ENCODE results near the gene SCN2B.

The SCN2B gene

GRCh38 chr11:118175993-118176777 lies at the start of gene SCN2B:
Gene SCN2B (minus strand): TSS chr11:118176639. CDS start chr11:118176431, 208 bp downstream.
- no peak for DNase-seq

GRCh38 chr11:118224511-118225188 lies 48.2 kb upstream of the SCN2B start, which contains the start of gene JAML:
Gene JAML (minus strand): TSS chr11:118225011. CDS start chr11:118214866, 10,145 bp downstream.
- DNase-seq, result no peak

- DNase-seq, result no peak
Observed at GRCh38 chr11:118223992-118224391, 47.6 kb upstream of the SCN2B start.

GRCh38 chr11:118223570-118223969 lies 47.1 kb upstream of the SCN2B start:
- no peak for DNase-seq

- no peak for DNase-seq
Observed at GRCh38 chr11:118222437-118222836, 46.0 kb upstream of the SCN2B start.

GRCh38 chr11:118221419-118221818 lies 45.0 kb upstream of the SCN2B start:
- DNase-seq, result no peak

GRCh38 chr11:118219732-118220131 lies 43.3 kb upstream of the SCN2B start:
- DNase-seq, result no peak

GRCh38 chr11:118219244-118219643 lies 42.8 kb upstream of the SCN2B start:
- no peak for DNase-seq

GRCh38 chr11:118217575-118217974 lies 41.1 kb upstream of the SCN2B start:
- no peak for DNase-seq

- DNase-seq, result no peak
Observed at GRCh38 chr11:118216621-118217481, 40.4 kb upstream of the SCN2B start.

- no peak for DNase-seq
Observed at GRCh38 chr11:118215765-118216164, 39.3 kb upstream of the SCN2B start.

GRCh38 chr11:118215262-118215661 lies 38.8 kb upstream of the SCN2B start:
- DNase-seq, result no peak

GRCh38 chr11:118214210-118214914 lies 37.9 kb upstream of the SCN2B start:
- DNase-seq, result no peak

- no peak for DNase-seq
Observed at GRCh38 chr11:118213781-118214180, 37.3 kb upstream of the SCN2B start.

GRCh38 chr11:118213201-118213600 lies 36.8 kb upstream of the SCN2B start:
- DNase-seq, result no peak

GRCh38 chr11:118212781-118213191 lies 36.3 kb upstream of the SCN2B start:
- DNase-seq, result no peak

- DNase-seq, result no peak
Observed at GRCh38 chr11:118212131-118212725, 35.8 kb upstream of the SCN2B start.

- DNase-seq, result no peak
Observed at GRCh38 chr11:118211006-118211405, 34.6 kb upstream of the SCN2B start.

GRCh38 chr11:118210323-118210722 lies 33.9 kb upstream of the SCN2B start:
- DNase-seq, result no peak

- no peak for DNase-seq
Observed at GRCh38 chr11:118209033-118209432, 32.6 kb upstream of the SCN2B start.

GRCh38 chr11:118207079-118207478 lies 30.6 kb upstream of the SCN2B start:
- no peak for DNase-seq

- DNase-seq, result no peak
Observed at GRCh38 chr11:118206391-118207031, 30.1 kb upstream of the SCN2B start.

Data from DMS 273 treated with DMSO at 0.1 percent for 48 hours (cell line).